ENCODE data around the gene S100A12.

DNA sequence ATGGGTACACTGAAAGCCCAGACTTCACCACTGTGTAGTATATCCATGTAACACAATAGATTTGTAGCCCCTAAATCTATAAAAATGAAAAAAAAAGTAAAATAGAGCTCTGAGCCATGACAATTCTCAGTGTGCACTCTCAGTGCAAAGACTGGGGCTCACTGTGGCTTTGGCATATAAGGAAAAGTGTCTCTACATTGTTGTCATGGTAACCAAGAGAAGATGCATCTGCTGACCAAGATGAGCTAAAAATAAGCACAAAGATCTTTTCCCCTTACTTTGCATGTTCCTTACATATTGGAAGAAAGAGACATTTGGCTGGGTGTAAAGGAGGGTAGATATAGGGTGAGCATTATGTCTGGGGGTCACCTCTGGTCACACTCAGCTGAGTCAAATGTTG, 38.8 kb downstream of the S100A12 start:
- TF ChIP-seq, protein P1, sequence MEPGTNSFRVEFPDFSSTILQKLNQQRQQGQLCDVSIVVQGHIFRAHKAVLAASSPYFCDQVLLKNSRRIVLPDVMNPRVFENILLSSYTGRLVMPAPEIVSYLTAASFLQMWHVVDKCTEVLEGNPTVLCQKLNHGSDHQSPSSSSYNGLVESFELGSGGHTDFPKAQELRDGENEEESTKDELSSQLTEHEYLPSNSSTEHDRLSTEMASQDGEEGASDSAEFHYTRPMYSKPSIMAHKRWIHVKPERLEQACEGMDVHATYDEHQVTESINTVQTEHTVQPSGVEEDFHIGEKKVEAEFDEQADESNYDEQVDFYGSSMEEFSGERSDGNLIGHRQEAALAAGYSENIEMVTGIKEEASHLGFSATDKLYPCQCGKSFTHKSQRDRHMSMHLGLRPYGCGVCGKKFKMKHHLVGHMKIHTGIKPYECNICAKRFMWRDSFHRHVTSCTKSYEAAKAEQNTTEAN (CRISPR knock-in tag; IDR thresholded peaks at IDR 0.05): no peak
- TF ChIP-seq BACH1 (tag; IDR thresholded peaks at IDR 0.05): no peak
- no peak for TF ChIP-seq RFX5 (IDR thresholded peaks at IDR 0.05; ENCODE audit: low read depth, low read length)
- TF ChIP-seq ETV6 (IDR thresholded peaks at IDR 0.05; ENCODE audit: borderline replicate concordance in 1 of 2, low read depth in 2 of 2, low read length in 1 of 2): no peak
- TF ChIP-seq ETV6 (CRISPR knock-in tag; IDR thresholded peaks at IDR 0.05; ENCODE audit: borderline replicate concordance): no peak
- TF ChIP-seq FOXK2 (conservative IDR thresholded peaks at IDR 0.05 in 1 of 2, IDR thresholded peaks at IDR 0.05 in 1 of 2; ENCODE audit: low read depth in 2 of 2): no peak
